PC-9 (cell line): ENCODE data around the gene PTPRT. TPM values are rescaled to one million over a fixed set of nuclear protein-coding genes. Genes with fewer than 3 reads are reported as not detected.

Experiments used
- BruUV-seq: library from RNA; stranded (reverse); fragments of 400-500 nt; replicated peaks from 2 replicates; lab custom pipeline; 2021; lab: Mats Ljungman, UMichigan
- CTCF ChIA-PET: fragments of 300-600 bp; sonication (Branson Sonifier 250); formaldehyde crosslinking; loops from one replicate; lab custom pipeline; 2022; ENCODE audit warnings: antibody characterized with exemption; lab: Charles Lee
- POLR2A ChIA-PET: fragments of 300-600 bp; sonication (Branson Sonifier 250); formaldehyde crosslinking; loops from one replicate; lab custom pipeline; 2022; ENCODE audit warnings: antibody characterized with exemption; ENCODE audit not compliant: unreplicated experiment; lab: Charles Lee
- DNase-seq, 2 experiments: peaks; one replicate each; pipeline versions ENCODE4 v3.0.0 to v3.0.0-alpha.2; 2015 to 2022; ENCODE audit warnings: mixed read lengths in 1 of 2
- H2AFZ ChIP-seq: fragments of 200-600 bp; sonication (generic); 2 replicates; pipeline ENCODE4 v1.8.1; 2017; ENCODE audit warnings: antibody characterized with exemption
- H3F3A ChIP-seq: fragments of 200-600 bp; sonication (generic); 2 replicates; pipeline ENCODE4 v1.8.1; 2017; ENCODE audit warnings: antibody characterized with exemption, mild to moderate bottlenecking, low read depth; ENCODE audit not compliant: insufficient read depth
- H3K27ac ChIP-seq: fragments of 200-600 bp; sonication (generic); 2 replicates; pipeline ENCODE4 v1.6.1; 2016; ENCODE audit warnings: mixed run types
- H3K27me3 ChIP-seq: fragments of 200-600 bp; sonication (generic); 2 replicates; pipeline ENCODE4 v1.6.1; 2016; ENCODE audit warnings: low read depth, mixed run types; ENCODE audit not compliant: insufficient read depth
- H3K36me3 ChIP-seq: fragments of 200-600 bp; sonication (generic); 2 replicates; pipeline ENCODE4 v1.6.1; 2016; ENCODE audit warnings: low read depth, mixed run types
- H3K4me1 ChIP-seq: fragments of 200-600 bp; sonication (generic); replicated peaks from 2 replicates; pipeline ENCODE4 v1.6.1; 2016; ENCODE audit warnings: mixed run types; ENCODE audit not compliant: insufficient read depth
- H3K4me2 ChIP-seq: fragments of 200-600 bp; sonication (generic); 2 replicates; pipeline ENCODE4 v1.6.1; 2017; ENCODE audit warnings: mixed run types
- H3K4me3 ChIP-seq: fragments of 200-600 bp; sonication (generic); 2 replicates; pipeline ENCODE4 v1.6.1; 2016; ENCODE audit warnings: mixed run types
- H3K79me2 ChIP-seq: fragments of 200-600 bp; sonication (generic); 2 replicates; pipeline ENCODE4 v1.6.1; 2017; ENCODE audit warnings: low read depth, mixed run types
- H3K9me2 ChIP-seq: fragments of 200-600 bp; sonication (generic); 2 replicates; pipeline ENCODE4 v1.8.1; 2017; ENCODE audit warnings: mild to moderate bottlenecking; ENCODE audit not compliant: insufficient read depth
- H3K9me3 ChIP-seq: fragments of 200-600 bp; sonication (generic); 2 replicates; pipeline ENCODE4 v1.8.1; 2016; ENCODE audit warnings: low read depth; ENCODE audit not compliant: insufficient read depth
- H4K20me1 ChIP-seq: fragments of 200-600 bp; sonication (generic); 2 replicates; pipeline ENCODE4 v1.8.1; 2017; ENCODE audit not compliant: insufficient read depth
- CTCF ChIP-seq: fragments of 200-600 bp; sonication (generic); conservative IDR thresholded peaks from 2 replicates; pipeline ENCODE4 v1.6.1; 2017; ENCODE audit warnings: mixed run types, antibody characterized with exemption, mild to moderate bottlenecking, moderate library complexity
- EZH2 ChIP-seq: fragments of 200-600 bp; sonication (generic); IDR thresholded peaks from 2 replicates; pipeline ENCODE4 v1.8.0; 2017; ENCODE audit warnings: antibody characterized with exemption, low read depth
- intact Hi-C: fragments of 100-400 bp; cut with micrococcal nuclease; formaldehyde crosslinking; loops from one replicate; pipeline ENCODE4 v1.10.0; 2022; ENCODE audit not compliant: unreplicated experiment
- total RNA-seq: library from RNA; stranded (reverse); gene quantifications from 2 replicates; pipeline ENCODE4 v1.2.3, GENCODE V29; 2021

Gene PTPRT
- total RNA-seq, 1 experiment from 2014 or later: not detected

- Histone ChIP-seq H3K27ac (no peak overlapping the region), H3K4me2 (no peak overlapping the region), H3K27me3 (peaks cover 70% of the 10 kb centered on the region), H3K36me3 (no peaks in the 10 kb centered on the region), H3K4me1 (no peaks in the 10 kb centered on the region), H2AFZ (no peak overlapping the region), H4K20me1 (no peaks in the 10 kb centered on the region), H3K9me3 (no peaks in the 10 kb centered on the region), H3K79me2 (no peaks in the 10 kb centered on the region), H3F3A (no peaks in the 10 kb centered on the region), H3K9me2 (no peaks in the 10 kb centered on the region), H3K4me3 (no peak overlapping the region)
- intact Hi-C loops: no loop called here
- BruUV-seq: no TSS peak
- CTCF ChIA-PET: no interaction called here
- no peak for DNase-seq
- no peak for TF ChIP-seq EZH2
- no peak for TF ChIP-seq CTCF
- POLR2A ChIA-PET: no interaction called here
These were observed 414.7 kb downstream of the PTPRT start for GRCh38 chr20:42775037-42775436.

DNA sequence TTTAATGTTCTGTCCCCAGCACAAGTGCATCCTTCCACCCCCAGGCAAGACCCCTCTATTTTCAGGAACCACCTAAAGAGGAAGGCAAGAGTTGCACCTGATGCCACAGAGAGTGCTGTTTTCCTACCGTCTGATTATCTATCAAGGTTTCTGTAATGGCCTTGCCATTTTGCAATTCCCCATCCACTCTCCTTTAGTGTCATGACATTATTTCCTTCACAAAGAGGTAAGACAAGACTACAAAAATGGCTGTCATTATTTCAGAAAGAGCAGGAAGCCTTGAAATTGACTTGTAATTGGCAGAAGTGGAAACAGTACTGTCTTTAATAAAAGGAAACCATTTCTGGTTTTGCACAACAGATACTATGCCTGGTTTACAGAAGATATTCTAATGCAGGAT is 426.7 kb downstream of the PTPRT start:
- Histone ChIP-seq H4K20me1 (no peaks in the 10 kb centered on the region), H3K27me3 (peaks cover 32% of the 10 kb centered on the region), H3K36me3 (no peaks in the 10 kb centered on the region), H3K9me2 (no peaks in the 10 kb centered on the region), H3K4me1 (no peaks in the 10 kb centered on the region), H3K4me3 (no peak overlapping the region), H2AFZ (no peak overlapping the region), H3K79me2 (no peaks in the 10 kb centered on the region), H3F3A (no peaks in the 10 kb centered on the region), H3K4me2 (no peak overlapping the region), H3K9me3 (no peaks in the 10 kb centered on the region), H3K27ac (no peak overlapping the region)
- intact Hi-C loops: no loop called here
- CTCF ChIA-PET: no interaction called here
- no TSS peak for BruUV-seq
- TF ChIP-seq CTCF (no peak), EZH2 (no peak)
- DNase-seq: no peak
- POLR2A ChIA-PET: no interaction called here

DNA sequence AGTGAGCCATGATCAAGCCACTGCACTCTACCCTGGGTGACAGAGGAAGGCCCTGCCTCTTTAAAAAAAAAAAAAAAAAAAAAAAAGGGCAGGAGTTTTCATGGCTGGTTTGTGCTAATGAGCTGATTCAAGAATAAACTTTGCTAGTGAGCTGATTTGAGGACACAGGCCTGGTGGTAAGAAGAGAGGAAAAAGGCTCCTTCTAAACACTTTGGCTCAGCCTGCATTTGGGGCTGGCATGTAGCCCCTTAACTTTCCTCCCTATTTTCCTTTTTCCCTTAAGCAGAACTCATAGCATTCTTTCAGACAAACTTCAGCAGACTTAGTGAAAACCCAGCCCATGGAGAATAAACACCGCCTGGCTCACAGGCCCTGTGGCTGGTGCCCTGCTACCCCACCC is 432.7 kb downstream of the PTPRT start:
- Histone ChIP-seq H2AFZ (no peak overlapping the region), H3K9me2 (no peaks in the 10 kb centered on the region), H3K36me3 (no peaks in the 10 kb centered on the region), H3K9me3 (no peaks in the 10 kb centered on the region), H3F3A (no peaks in the 10 kb centered on the region), H3K4me2 (no peak overlapping the region), H3K4me1 (no peaks in the 10 kb centered on the region), H3K4me3 (no peak overlapping the region), H3K79me2 (no peaks in the 10 kb centered on the region), H3K27me3 (peaks cover 43% of the 10 kb centered on the region), H4K20me1 (no peaks in the 10 kb centered on the region), H3K27ac (no peak overlapping the region)
- no TSS peak for BruUV-seq
- CTCF ChIA-PET: no interaction called here
- DNase-seq: no peak
- intact Hi-C loops: no loop called here
- POLR2A ChIA-PET: no interaction called here
- TF ChIP-seq EZH2 (no peak), CTCF (no peak)
